Sigmoid colon (tissue), 4 donors: ENCODE measurements around the gene UBQLN1.

Experiments
- CTCF ChIP-seq, 4 experiments: fragments of 450-650 bp in 3 of 4; fragments of 200-600 bp in 1 of 4; IDR thresholded peaks; one replicate each; pipeline ENCODE4 v1.5.1; 2016 to 2019; ENCODE audit warnings: antibody characterized with exemption in 4 of 4, mild to moderate bottlenecking in 3 of 4, moderate library complexity in 2 of 4
- EP300 ChIP-seq, 4 donors: sonication (generic); formaldehyde crosslinking; IDR thresholded peaks; one replicate each; pipeline ENCODE4 v1.6.1; 2017; ENCODE audit warnings: antibody characterized with exemption in 4 of 4
- POLR2A ChIP-seq, 2 donors: fragments of 450-650 bp; IDR thresholded peaks; one replicate each; pipeline ENCODE4 v1.6.1; 2016; ENCODE audit warnings: antibody characterized with exemption in 2 of 2, mild to moderate bottlenecking in 2 of 2, moderate library complexity in 2 of 2
- POLR2AphosphoS5 ChIP-seq, 4 donors: sonication (generic); formaldehyde crosslinking; IDR thresholded peaks; one replicate each; pipeline ENCODE4 v1.6.1; 2017; ENCODE audit warnings: antibody characterized with exemption in 4 of 4

- TF ChIP-seq POLR2A (IDR thresholded peaks at IDR 0.05) (peak; percentile 89 to 90), CTCF (IDR thresholded peaks at IDR 0.05) (peak in 1 of 4 experiments; percentile 10), EP300 (IDR thresholded peaks at IDR 0.05) (no peak), POLR2AphosphoS5 (IDR thresholded peaks at IDR 0.05) (peak; percentile 97 to 99 (median 98))
Observed at GRCh38 chr9:83707768-83708514, at the start of gene UBQLN1.
